NCI-H1092 treated with DMSO at 0.1 percent for 48 hours (cell line): ENCODE data around the gene KRTAP2-2.
"Not testable (repeated sequence)": the region's sequence is repeated elsewhere in the genome, so short reads cannot be mapped to it uniquely, and the experiment has no call there.

ENCODE experiments used
- DNase-seq: peaks from one replicate; lab custom pipeline; 2025; lab: John Stamatoyannopoulos, UW

Gene KRTAP2-2

DNA sequence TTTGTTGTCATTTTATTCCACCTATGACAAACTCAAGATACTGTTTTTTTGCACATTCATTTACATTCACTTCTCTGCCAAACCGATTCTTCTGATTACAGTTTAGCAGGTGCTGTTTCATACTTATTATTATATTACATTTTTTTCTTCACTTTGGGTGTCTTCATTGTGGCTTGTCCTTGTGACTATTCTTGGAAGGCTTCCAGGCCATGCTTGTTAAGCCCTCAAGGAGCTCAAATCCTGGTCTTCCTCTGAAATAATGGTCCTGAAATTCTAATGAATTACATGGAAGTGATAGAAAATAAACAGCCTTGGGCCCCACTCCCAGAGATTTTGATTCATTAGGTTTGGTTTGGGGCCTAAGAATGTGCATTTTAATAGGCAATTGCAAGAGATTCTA lies 9.3 kb upstream of the KRTAP2-2 start:
- no peak for DNase-seq

DNA sequence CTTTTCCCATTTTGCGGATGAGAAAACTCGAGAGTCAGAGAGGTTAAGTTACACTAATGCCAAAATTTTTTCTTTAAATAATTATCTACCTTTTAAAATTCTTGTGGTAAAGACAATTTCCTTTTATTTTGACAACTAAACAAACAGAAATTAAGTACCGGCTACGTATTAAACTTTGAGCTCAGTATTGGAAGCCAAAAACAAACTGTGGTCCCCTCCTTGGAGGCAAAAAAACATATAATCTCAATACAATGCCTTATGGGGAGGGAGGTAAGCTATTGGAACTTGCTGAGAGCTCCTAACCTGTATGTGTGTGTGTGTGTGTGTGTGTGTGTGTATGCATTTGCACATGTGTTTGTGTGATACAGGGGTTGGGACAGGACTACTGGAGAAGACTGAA lies 8.4 kb upstream of the KRTAP2-2 start:
- no peak for DNase-seq

DNA sequence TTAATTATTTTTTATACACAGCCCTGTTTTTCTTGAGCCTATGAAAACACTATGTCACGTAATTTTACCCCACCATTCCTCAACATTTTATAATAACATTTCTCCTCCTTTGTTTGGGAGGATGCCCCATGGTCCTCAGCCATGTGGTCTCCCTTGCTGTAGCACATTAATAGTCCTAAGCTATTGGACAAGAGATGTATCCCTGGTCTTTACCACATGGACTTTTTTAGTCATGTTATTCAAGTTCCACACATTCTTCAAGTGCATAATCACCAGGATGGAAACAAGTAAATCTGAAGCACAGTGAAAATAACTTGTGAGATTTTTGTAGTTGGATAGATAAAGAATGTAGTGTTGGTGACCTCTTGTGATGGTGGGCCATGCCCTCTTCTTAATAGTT lies 6.9 kb upstream of the KRTAP2-2 start:
- no peak for DNase-seq

DNA sequence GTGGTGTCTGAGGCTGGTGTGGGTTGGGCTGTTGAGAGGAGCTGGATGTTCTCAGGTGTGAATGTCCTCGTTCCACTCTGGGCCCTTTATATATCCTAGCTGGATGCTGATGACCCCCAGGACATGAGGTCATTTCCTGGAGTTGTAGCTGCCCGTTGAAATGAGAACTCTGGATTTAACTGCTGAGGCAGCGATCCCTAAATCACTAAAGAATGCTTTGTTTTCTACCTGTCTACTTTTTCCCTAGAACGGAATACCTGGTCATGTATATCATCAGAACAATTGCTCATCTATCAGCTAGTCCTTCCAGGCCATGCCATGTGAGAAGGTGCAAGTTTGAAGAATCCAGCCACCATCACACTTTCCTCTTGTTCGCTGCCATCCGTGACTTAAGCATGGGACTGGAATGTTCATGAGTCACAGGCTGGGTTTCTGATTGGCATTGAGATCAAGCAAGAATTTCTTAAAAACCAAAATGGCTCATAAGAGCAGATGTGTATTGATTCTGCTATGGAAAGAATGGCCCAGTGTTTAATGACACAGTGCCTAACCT lies 5.1 kb upstream of the KRTAP2-2 start, which contains the start of gene KRTAP2-3:
TSS of gene KRTAP2-3 (minus strand) at position 63 of the 553 bp plus-strand sequence. CDS start 64 bp downstream, outside the sequence.
- DNase-seq: no peak

DNA sequence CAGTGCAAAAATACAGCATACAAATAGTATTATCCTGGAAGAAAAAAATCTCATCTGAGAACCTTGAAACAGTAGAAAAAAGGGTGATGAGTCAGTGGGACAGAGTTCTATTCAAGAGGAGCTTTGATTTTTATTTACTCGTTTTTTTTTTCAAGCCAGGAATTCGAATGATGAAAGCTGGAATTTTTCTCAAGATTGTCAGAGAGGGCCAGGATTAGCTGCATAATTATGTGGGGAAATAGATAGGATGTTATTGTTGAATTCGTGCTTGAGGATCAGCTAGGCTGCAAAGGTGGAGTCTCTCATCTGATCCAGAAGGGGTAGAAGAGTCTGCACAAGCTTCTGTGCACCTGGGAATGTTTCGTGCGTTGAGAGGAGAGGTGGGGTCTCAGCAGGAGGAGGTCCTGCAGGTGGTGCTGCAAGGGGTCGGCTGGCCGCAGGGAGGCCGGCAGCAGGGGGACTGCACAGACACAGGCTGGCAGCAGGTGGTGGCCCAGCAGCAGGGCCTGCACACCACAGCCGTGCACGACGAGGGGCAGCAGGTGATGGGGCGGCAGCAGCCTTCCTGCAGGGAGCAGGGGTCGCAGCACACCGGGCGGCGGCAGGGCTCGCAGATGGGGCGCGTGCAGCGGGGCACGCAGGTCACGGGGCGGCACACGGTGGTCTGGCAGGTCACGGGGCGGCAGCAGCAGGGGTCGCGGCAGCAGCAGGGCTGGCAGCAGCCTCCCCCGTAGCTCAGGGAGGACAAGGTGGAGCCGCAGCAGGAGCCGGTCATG lies 4.4 kb upstream of the KRTAP2-2 start:
- not testable (repeated sequence) for DNase-seq

DNA sequence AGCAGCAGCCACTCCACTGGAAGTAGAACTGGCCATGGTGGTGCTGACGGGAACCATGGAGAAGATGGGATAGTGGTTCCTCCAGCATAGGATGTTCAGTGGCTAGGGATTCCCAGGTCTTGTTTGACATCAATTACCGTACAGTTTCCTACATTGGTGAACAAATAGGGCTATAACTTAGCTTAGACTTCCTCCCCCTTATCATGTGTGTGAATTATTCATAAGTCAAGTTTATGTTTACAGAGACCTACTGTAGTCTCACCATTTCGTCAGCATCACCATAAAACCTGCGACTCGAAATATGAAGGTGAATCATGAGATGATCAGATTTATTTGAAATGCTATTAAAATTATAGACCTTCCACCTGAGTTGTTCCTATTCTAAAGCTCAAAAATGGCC lies 3.7 kb upstream of the KRTAP2-2 start:
- no peak for DNase-seq

DNA sequence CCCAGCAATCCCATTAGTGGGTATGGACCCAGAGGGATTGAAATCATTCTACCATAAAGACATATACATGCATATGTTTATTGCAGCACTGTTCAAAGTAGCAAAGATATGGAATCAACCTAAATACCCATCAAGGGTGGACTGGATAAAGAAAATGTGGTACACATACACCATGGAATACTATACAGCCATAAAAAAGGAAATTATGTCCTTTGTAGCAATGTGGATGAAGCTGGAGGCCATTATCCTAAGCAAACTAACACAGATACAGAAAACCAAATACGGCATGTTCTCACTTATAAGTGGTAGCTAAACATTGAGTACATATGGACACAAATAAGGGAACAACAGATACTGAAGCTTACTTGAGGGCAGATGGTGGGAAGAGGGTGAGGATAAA lies 2.5 kb upstream of the KRTAP2-2 start:
- DNase-seq: no peak

DNA sequence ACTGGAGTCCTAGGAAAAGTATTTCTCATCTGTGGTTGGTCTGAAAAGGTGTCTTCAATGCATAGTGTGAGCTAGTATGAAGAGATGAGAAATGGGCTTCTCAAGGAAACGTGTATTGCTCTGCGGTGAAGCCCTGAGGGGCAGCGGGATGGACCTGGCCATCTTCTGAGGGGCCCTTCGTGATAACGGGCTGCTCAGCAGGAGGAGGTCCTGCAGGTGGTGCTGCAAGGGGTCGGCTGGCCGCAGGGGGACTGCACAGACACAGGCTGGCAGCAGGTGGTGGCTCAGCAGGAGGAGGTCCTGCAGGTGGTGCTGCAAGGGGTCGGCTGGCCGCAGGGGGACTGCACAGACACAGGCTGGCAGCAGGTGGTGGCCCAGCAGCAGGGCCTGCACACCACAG lies 474 bp downstream of the KRTAP2-2 start:
- not testable (repeated sequence) for DNase-seq

DNA sequence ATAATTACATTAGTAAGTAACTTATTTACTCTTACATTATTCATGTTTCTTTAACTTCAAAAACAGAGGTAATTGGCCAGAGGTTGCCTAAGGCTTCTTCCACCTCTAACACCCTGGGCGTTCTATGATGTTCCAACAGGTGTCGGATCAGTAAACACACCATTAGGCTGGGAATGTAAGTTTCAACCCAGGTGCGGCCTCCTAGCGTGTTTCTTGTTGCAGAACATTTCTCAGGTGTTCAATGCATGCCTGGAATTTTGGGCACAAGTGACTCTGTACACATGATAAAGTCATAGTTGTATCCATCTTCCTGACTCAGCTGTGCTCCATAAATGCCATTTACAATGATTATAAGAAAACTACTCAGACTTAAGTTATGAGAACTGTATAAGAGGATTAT lies 1.0 kb downstream of the KRTAP2-2 start:
- DNase-seq: no peak

DNA sequence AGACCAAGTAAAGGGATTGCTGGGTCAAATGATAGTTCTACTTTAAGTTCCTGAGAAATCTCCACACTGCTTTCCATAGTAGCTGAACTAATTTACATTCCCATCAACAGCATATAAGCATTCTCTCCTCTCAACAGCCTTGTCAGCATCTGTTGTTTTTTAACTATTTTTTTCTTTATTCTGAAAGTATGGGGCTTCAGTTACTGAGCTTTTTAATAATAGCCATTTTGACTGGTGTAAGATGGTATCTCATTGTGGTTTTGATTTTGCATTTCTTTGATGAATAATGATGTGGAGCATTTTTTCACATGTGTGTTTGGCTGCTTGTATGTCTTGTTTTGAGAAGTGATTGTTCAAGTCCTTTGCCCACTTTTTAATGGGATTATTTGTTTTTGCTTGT lies 2.5 kb downstream of the KRTAP2-2 start:
- no peak for DNase-seq

DNA sequence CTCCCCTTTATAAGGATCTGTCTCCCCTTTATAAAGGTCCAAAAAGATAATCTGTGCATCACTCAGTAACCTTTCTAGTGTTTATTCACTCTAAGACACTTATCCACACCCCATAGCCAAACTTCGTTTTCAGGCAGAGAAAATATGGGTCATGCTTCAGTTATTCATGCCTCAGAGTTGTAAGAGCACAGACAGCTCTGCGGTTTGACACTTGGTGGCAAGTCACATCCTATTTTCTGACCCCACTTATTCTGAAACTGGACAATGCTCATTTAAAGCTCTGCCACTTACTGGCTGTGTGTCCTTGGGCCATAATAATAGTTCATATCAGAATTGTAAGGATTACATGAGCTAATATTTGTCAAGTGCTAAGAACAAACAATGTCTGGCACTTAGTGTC lies 5.9 kb downstream of the KRTAP2-2 start:
- DNase-seq: no peak

DNA sequence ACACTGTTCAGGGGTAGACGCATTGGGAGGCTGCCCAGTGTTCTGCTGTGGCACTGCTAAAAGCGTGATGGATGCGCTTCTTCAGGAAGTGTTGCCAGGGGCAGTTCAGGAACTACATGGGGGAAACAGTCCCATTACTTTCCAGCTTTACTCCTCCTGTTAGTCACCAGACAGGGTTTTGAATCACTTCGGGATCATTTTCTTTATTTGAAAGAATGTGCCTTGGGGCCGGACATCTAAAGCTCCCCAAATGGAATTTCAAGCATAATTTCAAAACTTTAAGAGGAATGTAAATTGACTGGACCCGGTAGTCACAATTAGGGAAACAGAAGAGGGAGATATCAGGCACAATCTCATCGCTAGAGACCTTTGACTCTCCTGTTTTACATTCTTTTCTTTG lies 6.6 kb downstream of the KRTAP2-2 start:
- DNase-seq: no peak

DNA sequence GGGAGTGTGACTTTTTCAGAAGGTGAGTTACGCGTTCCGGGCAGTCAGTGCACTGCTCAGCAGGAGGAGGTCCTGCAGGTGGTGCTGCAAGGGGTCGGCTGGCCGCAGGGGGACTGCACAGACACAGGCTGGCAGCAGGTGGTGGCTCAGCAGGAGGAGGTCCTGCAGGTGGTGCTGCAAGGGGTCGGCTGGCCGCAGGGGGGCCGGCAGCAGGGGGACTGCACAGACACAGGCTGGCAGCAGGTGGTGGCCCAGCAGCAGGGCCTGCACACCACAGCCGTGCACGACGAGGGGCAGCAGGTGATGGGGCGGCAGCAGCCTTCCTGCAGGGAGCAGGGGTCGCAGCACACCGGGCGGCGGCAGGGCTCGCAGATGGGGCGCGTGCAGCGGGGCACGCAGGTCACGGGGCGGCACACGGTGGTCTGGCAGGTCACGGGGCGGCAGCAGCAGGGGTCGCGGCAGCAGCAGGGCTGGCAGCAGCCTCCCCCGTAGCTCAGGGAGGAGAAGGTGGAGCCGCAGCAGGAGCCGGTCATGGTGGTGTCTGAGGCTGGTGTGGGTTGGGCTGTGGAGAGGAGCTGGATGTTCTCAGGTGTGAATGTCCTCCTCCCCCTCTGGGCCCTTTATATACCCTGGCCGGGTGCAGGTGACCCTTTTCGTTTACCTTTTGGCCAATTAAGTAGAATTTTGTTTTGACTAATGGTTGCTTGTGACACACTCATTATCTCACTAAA lies 8.1 kb downstream of the KRTAP2-2 start, which contains the start of gene KRTAP2-1:
TSS of gene KRTAP2-1 (minus strand) at position 582 of the 731 bp plus-strand sequence. CDS start at position 533, 49 bp downstream.
- not testable (repeated sequence) for DNase-seq

DNA sequence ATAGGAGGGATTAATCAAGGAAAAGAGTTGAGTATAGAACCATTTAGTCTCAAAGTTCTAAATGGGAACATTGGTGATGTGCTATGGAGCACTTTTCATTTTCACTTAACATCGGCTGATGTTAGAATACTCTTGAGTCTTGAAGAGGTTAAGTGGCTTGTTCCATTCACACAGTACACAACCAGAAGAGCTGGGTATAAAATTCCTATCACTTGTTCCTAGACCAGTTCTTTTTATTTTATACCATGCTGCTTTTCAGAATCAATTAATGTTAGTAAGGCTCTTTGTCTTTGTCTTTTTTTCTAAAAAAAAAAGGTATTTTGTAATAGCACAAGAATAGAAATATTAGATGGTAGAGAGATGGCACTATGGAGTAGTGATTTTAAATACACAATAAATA lies 12.1 kb downstream of the KRTAP2-2 start:
- DNase-seq: no peak

DNA sequence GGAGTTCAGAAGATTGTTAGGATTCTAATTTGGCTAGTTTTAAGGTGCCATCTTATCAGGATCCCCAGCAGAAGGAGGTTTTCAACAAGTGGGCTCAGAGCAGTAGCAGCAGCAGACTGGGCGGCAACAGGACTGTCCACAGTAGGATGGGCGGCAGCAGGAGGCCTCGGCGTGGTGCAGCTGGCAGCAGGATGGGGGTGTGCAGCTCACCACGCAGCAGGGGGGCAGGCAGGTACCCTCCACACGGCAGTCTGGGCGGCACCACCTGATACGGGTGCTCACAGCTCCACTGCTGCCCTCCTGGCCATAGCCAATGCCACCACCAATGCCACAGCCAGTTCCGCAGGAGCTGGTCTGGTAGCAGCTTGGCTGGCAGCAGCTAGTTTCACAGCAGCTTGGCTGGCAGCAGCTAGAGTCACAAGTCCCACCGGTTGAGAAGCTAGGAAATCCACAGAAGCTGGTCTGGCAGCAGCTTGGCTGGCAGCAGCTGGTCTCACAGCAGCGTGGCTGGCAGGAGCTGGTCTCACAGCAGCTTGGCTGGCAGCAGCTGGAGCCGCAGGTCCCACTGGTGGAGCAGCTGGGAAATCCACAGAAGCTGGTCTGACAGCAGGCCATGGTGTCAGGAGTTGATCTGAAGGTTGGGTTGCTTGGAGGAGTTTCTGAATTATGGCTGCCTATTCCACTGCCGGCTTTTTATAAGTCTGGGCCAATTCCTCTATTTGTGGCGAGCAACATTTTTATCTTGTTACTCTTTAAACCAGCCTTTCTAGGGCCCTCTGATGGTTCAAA lies 14.1 kb downstream of the KRTAP2-2 start, which contains the start of gene KRTAP1-1:
TSS of gene KRTAP1-1 (minus strand) at position 668 of the 789 bp plus-strand sequence. CDS start at position 615, 53 bp downstream.
- DNase-seq: not testable (repeated sequence)

DNA sequence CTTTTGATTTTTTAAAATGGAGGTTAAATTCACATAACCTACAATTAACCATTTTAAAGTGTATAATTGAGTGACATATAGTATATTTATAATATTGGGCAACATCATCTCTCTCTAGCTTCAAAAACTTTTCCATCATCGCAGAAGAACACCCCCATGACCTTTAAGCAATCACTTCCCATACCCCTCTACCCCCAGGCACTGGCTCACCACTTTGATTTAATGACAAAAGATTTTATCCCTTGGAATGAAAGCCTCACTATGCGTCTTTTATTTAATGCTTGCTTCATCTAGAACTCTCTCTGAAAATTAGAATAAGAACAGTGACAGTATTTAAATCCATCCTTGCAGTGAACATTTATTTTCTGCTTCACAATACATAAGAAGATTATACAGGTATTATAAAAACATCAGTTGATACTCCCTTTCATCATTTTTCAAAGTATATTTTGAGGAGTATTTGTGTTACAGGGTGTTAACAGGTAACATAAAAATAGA lies 17.1 kb downstream of the KRTAP2-2 start:
- no peak for DNase-seq

DNA sequence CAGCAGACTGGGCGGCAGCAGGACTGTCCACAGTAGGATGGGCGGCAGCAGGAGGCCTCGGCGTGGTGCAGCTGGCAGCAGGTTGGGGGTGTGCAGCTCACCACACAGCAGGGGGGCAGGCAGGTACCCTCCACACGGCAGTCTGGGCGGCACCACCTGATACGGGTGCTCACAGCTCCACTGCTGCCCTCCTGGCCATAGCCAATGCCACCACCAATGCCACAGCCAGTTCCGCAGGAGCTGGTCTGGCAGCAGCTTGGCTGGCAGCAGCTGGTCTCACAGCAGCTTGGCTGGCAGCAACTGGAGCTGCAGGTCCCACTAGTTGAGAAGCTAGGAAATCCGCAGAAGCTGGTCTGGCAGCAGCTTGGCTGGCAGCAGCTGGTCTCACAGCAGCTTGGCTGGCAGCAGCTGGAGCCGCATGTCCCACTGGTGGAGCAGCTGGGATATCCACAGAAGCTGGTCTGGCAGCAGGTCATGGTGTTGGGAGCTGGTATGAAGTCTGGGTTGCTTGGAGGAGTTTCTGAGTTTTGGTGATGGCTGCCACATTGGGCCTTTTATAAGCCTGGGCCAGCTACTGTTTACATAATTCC lies 20.6 kb downstream of the KRTAP2-2 start, which contains the start of gene KRTAP1-3:
TSS of gene KRTAP1-3 (minus strand) at position 529 of the 590 bp plus-strand sequence. CDS start at position 476, 53 bp downstream.
- DNase-seq: not testable (repeated sequence)

DNA sequence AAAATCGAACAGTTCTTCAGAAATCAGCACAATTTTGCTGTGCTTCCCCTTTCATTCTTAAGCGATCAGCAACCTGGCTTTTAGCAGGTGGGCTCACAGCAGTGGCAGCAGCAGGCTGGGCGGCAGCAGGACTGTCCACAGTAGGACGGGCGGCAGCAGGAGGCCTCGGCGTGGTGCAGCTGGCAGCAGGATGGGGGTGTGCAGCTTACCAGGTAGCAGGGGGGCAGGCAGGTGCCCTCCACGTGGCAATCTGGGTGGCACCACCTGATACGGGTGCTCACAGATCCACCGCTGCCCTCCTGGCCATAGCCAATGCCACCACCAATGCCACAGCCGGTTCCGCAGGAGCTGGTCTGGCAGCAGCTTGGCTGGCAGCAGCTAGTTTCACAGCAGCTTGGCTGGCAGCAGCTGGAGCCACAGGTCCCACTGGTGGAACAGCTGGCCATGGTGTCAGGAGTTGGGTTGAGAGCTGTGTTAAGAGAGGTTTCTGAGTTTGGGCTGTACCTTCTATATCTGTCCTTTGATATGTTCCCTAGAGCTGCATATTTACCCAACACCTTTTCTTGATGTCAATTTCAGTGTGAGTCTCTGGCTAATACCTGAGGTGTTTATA lies 25.3 kb downstream of the KRTAP2-2 start, which contains the start of gene KRTAP1-4:
TSS of gene KRTAP1-4 (minus strand) at position 563 of the 613 bp plus-strand sequence. CDS start at position 446, 117 bp downstream.
- DNase-seq: no peak

DNA sequence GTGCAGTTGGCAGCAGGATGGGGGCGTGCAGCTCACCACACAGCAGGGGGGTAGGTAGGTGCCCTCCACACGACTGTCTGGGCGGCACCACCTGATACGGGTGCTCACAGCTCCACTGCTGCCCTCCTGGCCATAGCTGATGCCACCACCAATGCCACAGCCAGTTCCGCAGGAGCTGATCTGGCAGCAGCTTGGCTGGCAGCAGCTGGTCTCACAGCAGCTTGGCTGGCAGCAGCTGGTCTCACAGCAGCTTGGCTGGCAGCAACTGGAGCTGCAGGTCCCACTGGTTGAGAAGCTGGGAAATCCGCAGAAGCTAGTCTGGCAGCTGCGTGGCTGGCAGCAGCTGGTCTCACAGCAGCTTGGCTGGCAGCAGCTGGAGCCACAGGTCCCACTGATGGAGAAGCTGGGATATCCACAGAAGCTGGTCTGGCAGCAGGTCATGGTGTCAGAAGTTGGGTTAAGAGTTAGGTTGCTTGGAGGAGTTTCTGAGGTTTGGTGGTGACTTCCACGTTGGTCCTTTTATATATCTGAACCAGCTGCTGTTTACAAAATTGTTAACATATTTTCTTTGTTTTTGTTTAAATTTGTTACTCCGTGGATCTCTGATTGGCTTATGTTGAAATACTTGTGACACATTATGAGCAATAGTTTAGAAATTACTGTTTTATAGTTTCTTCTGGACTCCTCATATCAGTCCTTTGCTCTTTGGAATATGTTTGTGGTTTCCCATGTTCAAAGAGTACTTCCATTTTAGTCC lies 28.1 kb downstream of the KRTAP2-2 start, which contains the start of gene KRTAP1-5:
TSS of gene KRTAP1-5 (minus strand) at position 494 of the 757 bp plus-strand sequence. CDS start at position 441, 53 bp downstream.
- DNase-seq: no peak

DNA sequence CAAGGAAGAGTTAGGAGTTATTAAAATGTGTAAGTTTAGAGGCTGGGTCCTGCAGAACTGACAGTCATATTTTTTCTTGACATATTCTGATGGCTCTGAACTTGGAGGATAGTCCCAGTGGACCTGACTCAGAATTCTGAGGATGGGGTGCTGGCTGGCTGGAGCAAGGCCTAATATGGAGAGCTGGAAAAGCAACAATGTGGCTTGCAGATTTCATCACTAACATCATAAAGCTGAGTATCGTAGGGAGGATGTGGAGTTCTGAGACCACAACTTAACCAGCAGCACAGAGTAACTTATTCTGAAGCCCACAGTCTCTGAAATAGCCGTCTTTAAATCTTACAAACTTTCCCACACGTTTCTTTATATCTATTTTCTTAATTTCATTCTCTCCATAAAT lies 30.3 kb downstream of the KRTAP2-2 start:
- no peak for DNase-seq
